CD1c-positive myeloid dendritic cell (primary cell): ENCODE results near the gene RMDN2.
A peak's percentile ranks its signal among the peaks of the same experiment; 100 is the strongest.
"Not testable (repeated sequence)": the region's sequence is repeated elsewhere in the genome, so short reads cannot be mapped to it uniquely, and the experiment has no call there.

Experiments
- DNase-seq: peaks from one replicate; pipeline ENCODE4 v3.0.0-alpha.2; 2016; ENCODE audit errors: extremely low spot score

Gene RMDN2

DNA sequence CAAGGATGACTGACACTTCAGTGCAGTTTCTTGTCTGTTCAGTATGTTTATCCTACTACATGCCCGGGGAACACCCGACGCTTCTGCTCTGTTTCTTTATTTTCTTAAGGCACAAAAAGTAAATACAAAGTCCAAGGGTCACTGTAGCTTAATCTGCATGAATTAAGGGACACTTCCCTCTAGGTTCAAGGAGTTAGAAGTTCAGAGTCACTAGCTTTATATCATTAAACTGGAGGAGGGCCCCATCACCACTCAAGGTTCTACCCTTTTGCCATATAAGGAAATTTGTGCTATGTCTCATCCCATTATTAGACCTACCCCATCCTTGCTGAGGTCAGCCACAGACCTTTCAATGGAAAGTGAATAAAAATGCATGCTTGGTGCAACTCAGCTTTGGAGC lies 27.6 kb upstream of the RMDN2 start:
- DNase-seq = no peak

DNA sequence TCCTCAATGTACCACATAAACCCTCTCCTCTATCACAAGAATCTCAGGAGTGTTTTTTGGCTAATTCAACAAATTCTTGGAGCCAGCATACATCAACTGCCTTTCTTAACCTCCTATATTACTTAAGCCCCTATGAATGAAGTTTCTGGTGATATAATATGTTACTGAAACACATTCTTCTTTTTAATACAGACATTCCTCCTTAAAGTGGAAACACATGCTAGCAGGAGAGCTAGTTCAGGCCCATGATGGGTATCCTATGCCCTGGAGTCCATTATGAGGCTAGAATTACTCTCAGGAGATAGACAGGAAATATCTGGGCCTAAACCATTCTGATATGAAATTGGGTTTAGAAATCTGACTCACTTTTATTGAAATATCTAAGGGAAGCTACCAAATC lies 26.6 kb upstream of the RMDN2 start:
- DNase-seq = no peak

DNA sequence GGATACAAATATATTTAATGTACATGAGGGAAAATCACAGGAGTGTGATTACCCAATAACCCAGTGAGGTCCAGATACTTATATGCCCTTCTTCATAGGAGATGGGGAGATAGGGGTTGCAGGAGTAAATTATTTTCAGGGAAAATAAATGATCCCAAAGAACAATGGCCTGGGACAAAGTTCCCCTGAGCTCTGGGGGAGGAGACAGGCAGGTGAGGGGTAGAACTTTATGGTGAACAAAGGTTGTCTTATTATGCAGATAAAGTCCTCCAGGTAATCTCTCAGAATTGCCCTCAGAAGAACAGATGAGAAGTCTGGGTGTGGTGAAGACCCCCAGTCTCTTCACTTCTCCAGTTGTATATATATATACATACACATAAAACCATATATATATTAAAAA lies 22.1 kb upstream of the RMDN2 start:
- DNase-seq = no peak

DNA sequence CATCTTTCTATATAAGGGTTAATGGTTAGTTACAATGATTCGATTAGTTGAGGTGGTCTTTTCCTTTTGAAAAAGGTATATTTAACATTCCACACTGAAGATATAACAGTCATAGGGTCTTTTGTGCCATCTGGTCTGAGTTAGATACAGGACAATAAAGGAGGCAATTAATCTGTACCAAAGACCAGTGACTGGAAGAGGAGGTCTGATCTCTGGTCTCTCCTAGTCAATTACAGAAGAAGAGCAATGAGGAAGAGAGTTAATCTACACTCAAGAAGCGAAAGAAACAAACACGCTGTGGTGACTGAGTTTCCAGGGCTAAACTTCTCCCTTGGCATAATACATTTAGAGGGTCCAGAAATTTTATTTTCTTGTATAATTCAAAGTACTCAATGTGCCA lies 20.7 kb upstream of the RMDN2 start:
- DNase-seq = no peak

DNA sequence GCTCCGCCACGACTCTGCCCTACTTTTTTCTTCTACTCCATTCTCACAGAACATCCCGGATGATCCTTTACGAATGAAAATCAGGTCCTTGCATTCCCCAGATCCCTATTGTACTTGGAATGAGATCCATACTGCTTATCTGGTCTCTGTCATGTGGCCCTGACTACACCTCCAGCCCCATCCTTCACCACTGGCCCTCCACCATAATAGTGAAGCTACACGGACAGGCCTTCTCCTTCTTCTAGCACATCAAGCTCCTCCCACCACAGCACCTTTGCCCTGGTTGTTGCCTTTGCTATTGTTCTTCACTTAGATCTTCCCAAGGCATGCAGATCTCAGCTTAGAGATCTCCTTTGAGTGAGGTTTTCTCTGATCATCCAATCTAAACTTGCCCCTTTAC lies 20.1 kb upstream of the RMDN2 start:
- DNase-seq = no peak

DNA sequence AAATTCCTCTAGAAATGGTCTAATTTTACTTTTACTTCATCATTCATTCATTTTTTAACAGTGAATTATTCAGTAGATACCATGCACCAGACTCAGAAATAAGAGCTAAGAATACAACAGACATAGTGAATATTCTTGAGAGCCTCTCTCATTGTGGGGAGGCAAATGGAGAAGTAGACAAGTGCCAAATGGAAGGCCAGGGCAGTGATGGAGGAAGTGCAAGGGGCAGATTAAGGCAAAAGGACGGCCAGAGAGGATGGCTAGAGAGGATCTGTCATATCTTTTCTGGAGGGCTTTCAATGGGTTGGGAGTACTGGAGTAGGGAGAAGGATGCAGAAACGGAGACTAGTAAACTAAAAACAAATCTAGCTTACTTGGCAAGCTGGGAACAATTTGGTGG lies 19.0 kb upstream of the RMDN2 start:
- DNase-seq = peak; percentile 35

DNA sequence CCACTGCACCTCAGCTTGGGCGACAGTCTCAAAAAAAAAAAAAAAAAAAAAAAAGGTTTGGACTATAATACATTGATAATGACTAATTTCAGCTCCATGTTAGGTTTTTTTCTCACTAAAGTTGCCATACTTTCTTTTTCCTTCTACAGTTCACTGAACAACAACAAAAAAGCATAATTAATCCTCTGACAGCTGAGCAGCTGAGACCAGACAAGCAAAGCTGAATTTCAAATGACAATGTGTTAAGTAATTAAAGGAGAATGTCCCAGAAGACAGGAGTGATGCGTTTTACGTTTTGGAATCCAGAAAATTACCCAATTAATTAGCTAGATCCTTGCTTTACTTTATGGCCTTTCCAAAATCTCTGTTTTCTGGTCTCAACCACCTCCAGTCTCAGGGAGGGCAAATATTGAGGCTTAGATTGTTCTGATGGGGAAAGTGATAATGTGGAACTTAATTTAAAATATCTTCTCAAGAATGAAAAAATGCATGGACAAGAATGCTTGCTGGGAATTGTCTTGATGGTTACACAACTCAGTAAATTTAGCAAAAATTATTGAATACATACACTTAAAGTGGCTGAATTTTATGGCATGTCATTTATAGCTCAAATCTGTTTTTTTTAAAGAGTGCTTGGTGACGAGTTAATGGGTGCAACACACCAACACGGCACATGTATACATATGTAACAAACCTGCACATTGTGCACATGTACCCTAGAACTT lies 17.4 kb upstream of the RMDN2 start:
- no peak for DNase-seq

DNA sequence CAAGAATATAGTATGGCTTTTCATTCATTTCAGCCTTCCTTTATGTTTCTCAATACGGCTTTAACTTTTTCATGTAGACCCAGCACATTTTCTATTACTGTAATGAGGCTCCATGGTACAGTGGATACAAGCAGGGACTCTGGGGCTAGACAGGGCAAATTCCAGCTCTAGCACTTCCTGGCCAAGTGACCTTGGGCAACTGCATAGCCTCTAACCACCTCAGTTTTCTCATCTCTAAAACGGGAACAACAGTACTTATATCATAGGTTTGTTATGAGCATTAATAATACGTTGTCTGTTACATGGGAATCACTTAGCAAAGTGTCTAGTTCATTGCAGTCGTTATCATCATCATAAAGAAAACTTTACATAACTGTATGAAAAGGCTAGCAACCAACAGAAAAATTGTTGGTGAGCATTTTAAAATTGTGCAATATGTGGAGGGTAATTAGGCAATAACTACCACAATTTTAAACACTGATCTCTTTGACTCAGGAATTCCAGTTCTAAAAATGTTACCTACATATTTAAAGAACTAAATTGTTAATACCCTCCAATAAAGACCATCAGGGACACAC lies 13.7 kb upstream of the RMDN2 start:
- peak; percentile 20 for DNase-seq

DNA sequence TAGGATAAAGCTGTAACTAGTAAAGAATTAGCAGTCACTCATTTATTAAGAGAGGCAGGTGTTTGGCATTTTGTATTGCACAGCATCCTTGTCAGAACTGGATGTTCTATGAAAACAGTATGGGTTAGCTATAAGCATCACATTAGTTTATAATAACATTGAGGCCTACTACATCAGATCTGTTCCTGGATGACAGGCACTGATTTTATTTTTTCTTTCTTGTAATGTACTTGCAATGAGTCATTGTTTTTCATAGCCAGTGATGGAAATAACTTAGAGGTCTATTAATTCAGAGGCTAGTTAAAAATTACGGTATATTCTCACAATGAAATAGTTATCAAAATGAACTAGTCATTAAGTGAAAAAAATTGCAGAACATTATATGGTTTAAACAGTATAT lies 13.0 kb upstream of the RMDN2 start:
- no peak for DNase-seq

DNA sequence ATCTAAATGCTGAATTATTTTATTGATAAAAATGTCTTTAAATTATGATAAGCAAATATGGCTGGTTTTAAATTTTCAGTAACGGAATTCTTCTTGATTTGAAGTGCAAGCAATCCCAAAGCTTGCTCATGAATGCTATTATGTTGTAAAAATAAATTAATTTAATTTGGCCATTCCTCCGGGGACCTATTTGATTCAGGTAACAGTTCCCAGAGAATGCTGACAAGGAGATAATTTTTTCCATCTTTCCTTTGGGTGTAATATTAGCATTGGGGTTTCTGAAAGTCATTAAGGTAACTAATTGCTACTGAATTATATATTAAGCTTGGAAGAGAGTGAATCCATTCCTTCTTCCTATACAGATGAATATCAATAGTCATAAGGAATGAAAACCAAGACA lies 12.5 kb upstream of the RMDN2 start:
- no peak for DNase-seq

DNA sequence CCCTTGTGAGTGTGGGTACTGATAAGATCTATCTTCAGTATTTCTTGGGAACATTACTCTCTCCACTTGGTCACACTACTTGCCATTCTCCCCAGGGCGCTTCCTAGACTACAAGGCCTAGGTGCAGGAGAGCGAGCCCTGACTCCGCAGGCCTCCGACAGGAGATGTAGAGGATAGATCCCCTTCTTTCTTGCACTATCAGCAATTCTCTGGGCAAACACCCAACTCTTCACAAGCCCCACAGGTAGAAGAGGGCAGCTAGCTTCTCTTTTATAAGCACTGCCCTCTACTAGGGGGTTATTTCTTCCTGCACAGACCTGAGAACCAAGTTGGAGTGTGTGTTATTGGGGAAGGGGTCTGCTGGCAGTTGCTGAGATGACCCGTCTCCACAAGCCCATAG lies 10.7 kb upstream of the RMDN2 start:
- DNase-seq = no peak

DNA sequence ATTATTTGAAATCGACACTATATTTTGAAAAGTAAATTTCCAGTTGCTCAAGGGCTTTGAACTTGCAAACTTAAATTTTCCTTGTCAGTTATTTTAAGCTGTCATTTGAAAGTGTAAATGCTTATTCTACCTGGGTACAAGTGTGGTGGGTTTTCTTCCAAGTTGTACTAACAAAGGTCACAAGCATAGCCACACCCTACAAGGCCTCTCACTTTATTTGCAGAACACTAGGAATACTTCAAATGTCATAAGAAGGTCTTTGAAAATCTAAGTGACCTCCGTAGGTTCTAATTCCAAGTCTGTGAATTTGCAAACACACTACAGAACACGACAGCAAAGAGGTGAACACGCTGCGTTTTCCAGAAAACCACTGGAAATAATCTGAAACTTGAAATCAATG lies 9.3 kb upstream of the RMDN2 start:
- DNase-seq = no peak

DNA sequence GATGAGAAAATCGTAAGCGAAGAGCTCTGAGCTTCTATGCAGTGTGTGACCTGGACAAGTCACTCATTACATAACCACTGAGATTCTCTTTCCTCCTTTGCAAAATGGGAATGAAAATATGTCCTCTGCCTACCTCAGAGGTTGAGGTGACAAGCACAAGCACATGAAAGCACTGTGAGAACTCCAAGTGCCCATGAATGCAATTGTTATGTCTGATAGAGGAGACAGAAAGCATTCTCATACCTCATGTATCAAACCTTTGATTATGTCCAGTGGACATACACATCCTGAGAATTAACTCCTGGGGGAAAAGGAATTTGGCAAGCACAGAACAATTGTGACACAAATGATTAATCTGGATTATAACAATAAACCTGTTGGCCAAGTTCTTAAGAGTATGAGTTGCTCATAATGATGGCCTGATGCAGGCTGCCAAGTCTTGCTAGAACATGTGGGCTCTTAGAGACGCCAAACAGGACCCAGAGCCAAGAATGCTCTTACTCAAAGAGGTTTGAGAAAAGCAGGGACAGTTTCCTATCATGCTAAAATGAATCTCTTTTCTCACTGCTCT lies 8.5 kb upstream of the RMDN2 start:
- DNase-seq = no peak

DNA sequence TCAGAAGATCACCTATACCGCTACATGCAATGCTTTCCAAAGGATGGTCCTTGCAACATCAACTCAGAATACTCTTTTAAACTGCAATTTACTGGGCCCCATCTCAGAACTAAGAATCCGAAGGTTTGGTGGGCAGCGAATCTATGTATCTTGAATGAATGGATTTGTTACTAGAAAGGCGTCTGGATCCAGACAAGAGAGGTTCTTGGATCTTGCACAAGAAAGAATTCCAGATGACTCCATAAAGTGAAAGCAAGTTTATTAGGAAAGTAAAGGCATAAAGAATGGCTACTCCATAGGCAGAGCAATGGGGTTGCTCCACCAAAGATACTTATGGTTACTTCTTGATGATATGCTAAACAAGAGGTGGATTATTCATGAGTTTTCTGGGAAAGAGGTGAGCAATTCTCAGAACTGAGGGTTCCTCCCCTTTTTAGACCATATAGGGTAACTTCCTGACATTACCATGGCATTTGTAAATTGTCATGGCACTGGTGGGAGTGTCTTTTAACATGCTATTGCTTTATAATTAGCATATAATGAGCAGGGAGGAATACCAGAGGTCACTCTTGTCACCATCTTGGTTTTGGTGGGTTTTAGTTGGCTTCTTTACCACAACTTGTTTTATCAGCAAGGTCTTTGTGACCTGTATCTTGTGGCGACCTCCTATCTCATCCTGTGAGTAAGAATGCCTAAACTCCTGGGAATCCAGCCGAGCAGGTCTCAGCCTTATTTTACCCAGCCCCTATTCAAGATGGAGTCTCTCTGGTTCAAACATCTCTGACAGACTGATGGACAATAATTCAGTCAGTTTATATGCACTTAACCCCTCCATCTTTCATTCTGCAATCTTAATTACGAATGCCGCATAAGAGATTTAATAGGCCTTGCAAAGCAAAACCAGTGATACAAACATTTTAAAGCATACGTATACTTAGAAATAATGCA lies 7.5 kb upstream of the RMDN2 start:
- no peak for DNase-seq

DNA sequence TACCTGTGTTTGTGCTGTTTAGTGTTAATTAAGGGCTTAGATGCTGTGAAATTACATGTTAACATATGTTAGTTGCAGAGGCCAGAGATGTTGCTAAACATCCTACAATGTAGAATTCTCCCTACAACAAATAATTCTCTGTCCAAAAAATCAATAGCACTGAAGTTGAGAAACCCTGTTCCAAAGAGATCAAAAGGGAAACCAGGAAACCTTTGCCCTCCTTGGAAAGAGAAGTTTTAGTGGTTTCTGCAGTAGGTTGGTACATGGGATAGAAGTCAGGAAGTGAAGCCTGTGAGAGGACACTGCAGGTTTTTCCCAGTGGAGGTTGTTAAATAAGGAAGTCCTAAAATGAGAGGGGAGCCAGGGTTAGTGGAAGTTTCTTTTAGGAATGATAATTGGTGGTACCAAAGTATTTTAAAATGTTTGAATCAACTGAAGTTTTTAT lies 6.3 kb upstream of the RMDN2 start:
- peak; percentile 30 for DNase-seq

DNA sequence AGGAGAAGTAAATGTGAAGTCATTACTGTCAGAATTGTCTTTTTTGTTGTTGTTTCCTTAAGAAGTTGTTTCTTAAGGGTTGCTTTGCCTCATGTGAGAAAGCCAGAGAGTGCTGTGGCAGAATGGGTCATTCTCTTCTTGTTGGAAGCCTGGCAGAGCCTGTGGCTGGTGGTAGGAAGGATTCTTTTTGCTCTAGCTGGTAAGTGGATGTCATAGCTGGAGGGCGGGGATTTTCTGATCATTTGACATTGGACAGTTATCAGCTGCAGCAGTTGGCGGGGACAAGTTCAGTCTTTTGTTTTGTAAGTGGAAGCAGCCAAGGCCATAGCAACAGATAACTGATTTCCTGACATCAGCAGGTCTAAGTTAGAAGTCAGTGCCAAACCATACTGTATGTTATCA lies 5.5 kb upstream of the RMDN2 start:
- no peak for DNase-seq

DNA sequence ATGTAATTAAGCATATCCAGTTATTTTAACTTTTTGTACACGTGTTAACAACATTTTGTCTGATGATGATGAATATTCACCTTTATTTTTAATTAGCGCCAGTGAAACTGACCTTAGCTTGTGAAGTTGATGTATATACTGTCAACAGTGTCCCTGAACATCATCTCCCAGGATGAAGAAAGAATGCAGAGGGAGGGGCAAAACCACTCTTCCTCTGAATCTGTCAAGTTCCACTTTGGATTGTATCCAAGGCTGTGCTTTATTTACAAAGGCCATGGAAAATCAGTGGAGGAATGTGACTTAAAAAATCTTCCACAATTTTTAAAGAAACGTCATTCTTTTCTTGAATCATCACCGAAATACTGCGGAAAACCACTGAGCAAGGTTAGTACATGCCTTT lies 4.5 kb upstream of the RMDN2 start:
- no peak for DNase-seq

DNA sequence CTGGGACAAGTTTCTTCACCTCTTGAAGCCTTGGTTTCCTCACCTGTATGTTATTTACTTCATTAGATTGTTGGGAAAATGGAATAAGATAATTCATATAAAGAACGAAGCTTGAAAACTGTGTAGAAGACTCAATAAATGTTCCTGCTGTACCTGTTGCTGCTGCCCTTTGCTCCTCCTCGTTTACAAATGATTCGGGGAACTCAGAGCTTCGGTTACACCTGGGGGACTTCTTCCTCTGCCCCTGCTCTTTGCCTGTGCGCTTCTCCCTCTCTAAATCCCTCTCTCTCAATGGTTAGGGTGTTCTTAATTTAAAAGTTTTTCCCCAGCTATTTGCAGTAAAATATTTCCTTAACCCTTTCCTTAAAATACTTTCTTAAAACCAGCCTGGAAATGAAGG lies 3.3 kb upstream of the RMDN2 start:
- no peak for DNase-seq

DNA sequence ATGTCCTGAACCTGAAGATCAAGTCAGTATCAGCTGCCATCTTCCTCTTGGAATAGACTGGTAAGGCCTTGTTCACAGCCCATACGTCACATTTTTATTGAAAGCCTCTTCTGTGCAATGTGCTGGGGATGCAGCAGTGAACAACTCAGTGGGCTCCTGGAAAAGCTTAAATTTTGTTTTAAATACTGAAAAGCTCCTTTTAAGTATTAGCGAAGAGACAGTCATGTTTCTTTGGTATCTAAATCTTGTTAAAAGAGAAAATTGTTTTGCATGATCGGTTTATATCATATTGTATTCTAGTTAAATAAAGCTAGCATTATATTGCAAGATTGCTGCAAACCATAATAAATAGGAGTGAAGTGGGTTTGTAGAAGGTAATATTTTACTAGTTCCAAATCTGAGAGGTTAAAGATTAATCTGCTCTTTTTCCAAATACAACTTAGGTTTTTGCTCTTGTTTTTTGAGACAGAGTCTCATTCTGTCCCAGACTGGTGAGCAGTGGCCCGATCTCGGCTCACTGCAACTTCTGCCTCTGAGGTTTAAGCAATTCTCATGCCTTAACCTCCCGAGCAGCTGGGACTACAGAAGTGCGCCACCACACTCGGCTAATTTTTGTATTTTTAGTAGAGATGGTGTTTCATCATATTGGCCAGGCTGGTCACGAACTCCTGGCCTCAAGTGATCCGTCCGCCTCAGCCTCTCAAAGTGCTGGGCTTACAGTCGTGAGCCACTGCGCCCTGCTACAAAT lies 1.6 kb upstream of the RMDN2 start:
- no peak for DNase-seq

DNA sequence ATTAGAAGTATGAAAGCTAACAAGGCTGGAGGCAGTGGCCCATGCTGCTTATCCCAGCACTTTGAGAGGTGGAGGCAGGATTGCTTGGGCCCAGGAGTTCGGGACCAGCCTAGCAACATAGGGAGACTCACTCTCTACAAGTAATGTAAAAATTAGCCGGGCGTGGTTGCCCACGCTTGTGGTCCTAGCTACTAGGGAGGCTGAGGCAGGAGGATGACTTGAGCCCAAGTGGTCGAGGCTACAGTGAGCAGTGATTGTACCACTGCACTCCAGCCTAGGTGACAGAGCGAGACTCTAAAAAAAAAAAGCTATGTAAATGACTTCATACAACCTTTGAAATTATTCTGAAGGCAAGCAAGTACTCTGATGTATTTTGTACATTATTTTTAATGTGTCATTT lies 1.5 kb downstream of the RMDN2 start:
- no peak for DNase-seq

DNA sequence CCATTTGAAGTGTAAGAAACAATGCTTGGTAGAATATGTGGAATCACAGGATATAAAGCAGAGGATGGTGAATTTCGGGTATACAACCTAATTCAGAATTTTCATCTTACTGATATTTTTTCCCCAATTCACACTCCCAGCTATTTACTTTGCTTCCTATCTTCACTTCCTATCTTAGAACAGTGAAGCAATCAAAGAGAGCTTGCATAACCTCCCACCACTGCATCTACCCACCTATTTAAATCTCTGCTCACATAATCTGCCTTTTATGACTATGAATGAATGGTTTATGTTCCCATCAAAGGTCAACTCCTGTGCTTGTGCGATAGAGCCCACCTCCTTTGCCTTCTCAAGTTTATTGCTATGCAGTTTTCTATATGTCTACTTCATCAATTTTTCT lies 3.3 kb downstream of the RMDN2 start:
- DNase-seq = peak; percentile 80

DNA sequence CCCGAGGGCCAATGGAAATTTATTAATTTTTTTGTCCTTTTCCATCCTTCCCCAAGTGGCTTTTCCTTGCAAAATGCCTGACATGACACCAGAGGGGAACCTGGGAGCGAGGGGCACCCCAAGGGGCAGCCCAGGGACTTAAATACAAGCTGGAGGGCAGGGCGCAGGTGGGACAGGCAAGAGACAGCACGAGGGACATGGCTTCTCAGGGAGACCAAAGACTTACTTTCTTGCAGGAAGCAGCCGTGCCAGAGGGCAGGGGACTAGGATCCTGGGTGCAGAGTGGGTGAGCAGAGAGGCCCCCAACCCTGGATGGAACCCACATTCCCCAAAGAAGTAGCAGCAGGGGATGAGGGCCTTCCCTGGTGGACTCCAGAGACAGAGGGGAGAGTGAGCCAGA lies 5.3 kb downstream of the RMDN2 start:
- DNase-seq = not testable (repeated sequence)
